GM08714 (cell line): Measurements from ENCODE around the gene CYSTM1.

Experiments
- H3K4me3 ChIP-seq: fragments of 200-500 bp; sonication (Bioruptor generic); 2 replicates; pipeline ENCODE4 v1.5.1; 2014; ENCODE audit warnings: mild to moderate bottlenecking, low read length, inconsistent platforms
- ZNF274 ChIP-seq: IDR thresholded peaks from 2 replicates; pipeline ENCODE4 v1.6.1; 2012; ENCODE audit warnings: mild to moderate bottlenecking, low read depth, low read length

The CYSTM1 gene, protein sequence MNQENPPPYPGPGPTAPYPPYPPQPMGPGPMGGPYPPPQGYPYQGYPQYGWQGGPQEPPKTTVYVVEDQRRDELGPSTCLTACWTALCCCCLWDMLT

DNA sequence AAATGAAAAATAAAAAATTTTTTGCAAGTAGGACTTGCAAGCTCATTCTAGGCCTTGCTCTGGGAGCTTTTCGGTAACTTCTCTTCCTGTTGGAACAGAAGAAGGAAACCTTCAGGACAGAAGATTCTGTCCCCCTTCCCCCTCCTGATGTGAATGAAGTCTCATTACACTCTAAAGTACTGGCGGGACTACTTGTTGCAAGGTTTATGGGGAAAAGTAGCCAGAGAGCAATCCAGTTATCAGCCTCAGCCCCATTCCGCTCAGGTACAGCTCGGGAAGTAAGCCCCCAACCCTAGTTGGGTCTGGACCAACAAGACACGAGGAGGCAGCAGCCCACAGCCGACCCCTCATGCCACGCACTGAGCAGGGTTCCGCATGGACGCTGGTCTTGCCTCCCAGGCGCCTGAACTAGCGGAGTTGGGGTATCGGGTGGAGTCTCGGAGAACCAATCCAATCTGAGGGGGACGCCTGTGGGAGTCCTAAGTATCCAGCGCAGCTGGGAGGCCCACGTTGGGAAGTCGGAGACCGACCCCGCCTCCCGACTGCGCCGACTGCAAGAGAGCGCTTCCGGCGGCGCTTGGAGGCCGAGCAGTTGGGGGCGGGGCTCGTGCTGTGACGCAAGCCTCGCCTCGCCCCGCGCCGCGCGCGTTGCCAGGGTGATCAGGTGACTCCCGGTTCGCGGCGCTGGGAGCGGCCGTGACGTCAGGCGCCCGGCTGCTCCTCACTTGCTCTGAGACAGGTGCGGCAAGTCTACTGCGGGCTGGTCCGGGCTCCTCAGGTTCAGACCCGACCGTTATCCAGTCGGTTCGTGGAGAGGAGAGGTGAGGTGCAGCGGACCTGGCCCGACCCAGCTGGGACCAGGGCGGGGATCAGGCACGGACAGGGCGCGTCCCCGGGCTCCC, at the start of gene CYSTM1:
Gene CYSTM1 (plus strand): TSS at position 724 of the 902 bp plus-strand sequence. CDS start 19,278 bp downstream, outside the sequence.
- peak within 1 kb of the TSS; percentile 75 for H3K4me3 ChIP-seq
- no peak for TF ChIP-seq ZNF274

DNA sequence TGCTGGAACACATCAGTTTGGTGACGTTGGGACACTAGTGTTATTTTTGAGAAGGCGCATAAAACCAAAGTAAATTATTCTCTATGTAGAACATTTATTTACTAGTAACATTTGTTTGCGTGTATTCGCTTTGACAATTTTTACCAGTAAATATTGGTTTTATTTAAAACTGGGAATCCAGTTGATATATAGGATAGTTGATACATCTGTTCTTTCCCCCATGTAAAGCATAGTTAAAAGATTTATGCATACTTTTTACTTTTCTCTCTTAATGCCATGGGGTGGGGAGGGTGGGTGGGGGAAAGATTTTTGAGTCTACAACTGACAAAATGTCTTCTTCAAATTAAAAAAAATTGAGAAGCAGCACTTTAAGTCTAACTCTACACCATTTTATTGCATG, 49.4 kb upstream of the CYSTM1 start, which contains the start of gene IGIP:
Gene IGIP (plus strand): TSS at position 301 of the 400 bp plus-strand sequence. CDS start 2,540 bp downstream, outside the sequence.
- TF ChIP-seq ZNF274 = no peak
- H3K4me3 ChIP-seq = no peak within 1 kb of the TSS

DNA sequence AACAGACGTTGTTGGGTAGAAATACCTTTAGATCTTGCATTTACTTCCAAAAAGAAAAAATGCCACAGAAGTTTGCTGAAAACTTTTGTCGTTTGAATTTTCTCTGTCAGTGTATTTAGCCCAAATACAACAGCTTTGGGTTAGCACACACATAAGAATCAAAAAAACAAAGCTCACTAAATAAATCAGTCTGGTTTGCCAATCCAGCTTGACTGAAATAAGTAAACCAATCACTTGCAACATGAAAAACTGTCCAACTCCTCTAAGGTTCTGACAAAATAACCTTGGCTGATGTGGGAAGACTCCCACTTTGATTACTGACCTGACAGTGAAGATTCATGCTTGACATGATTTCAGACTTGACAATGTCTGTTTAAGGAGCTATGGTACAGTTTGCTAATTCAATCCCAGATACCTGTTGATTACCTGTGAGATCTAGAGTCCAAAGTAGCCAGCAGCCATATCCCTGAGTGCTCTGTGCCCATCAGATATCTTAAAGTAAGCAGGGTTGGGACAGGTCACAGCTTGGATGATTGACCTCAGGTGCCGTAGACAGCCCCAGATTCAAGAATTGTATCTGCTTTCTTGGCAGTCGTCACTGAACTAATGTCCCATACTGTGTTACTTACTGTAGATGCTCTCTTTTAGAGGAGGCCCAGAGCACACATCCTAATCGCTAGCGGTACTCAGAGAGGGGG, 48.5 kb upstream of the CYSTM1 start:
- no peak for TF ChIP-seq ZNF274

DNA sequence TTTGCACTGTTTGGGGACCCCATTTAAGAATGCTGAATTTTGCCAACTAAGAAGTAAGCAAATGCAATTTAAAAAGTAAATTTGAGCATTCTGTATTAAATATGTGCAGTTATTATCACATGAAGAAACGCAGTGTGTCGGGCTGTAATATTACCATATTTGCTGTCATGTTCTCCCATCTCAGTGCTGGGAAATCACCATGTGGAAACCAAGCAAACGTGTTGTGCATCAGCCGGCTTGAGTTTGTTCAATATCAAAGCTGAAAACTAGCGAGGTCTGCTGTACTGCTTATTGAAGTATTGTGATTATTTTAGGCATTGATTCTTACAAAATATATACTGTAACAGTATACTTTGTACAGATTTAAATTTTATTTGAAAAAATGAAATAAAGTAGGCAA, 46.6 kb upstream of the CYSTM1 start:
- no peak for TF ChIP-seq ZNF274

More for the DNA sequence above, 48.5 kb upstream of the CYSTM1 start:
- no peak overlapping the region for H3K4me3 ChIP-seq

DNA sequence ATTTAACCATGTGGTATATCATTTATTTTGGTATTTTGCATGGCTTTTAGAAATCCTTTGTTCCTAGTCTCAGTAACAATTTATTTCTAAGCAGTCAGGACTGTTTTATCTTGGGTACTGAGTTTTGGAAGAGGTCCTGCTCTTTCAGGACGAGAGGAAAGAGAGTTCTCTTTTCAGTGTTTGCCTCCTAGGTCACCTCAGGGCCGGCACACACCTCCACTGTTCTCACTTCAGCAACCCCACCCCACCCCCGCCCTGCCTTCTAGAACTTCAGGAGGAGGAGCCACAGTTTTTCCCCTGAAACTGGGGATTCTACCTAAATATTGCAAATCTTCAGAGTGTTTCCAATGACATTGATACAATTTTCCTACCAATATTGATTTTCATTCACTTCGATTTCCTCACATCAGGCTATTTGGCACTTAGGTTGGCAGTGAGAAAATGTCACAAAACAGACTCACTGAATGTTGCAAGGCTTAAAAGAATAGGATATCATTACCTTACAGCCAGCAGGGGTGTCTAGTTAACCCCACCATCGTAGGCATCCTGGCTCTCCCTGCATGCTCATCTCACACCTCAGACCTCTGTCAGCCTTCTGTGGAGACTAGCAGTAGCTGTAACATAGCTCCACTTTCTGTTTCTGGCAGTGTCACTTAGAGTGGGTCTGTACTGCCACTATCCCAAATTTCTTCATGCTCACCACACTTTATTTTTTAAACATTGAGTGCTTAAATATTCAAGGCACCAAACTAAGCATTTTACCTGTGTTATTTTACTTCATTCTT, 43.8 kb upstream of the CYSTM1 start:
- no peak for TF ChIP-seq ZNF274
- no peak overlapping the region for H3K4me3 ChIP-seq

More for the DNA sequence above, 46.6 kb upstream of the CYSTM1 start:
- no peak overlapping the region for H3K4me3 ChIP-seq

DNA sequence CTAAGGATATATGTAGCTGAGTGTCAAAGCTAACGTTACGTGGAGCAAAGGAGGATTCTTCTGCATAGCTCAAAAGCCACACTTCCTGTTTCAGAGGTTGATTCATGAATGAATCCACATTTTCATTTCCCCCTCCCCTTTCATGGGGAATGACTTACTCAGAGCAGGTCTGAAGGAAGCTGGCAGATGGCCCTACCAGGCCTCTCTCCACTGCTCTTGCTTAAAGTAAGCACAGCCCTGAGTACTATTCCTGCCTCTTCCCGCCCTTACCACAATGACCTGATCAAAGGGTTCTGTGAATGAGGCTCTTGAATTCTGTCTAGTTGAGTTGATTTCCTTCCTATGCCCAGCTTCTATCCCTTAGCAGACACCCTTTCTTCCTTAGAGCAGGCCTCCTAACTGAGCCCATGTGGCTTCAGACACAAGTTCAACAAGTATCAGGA, 43.0 kb upstream of the CYSTM1 start:
- TF ChIP-seq ZNF274 = no peak
- no peak overlapping the region for H3K4me3 ChIP-seq

DNA sequence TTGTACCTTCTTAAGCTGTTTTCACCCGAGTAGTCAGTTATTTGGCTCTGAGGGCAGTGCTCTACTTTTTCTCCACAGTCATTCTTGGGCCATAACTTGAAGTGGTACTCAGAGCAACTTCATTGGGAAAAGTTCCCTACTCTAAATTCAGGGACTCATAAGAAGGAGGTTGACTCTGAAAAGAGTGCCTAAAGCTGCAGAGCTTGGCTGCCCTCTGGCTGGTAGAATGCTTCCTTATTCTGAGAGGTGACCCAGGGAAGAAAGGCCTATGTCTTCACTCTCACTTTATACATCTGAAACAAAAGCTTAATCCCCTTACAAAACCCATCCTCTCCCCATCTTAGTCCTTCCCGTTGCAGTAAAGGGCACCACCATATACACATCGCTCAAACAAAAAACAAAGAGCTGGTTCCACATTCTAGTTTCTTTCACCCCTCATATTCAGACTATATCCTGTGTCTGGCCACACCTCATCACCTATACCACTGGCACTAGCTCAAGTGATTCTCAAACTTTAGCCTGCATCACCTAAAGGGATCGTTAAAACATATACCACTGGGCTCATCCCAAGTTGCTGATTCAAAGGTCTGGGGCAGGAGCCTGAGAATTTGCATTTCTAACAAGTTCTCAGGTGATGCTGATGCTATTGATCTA, 41.3 kb upstream of the CYSTM1 start:
- no peak overlapping the region for H3K4me3 ChIP-seq
- no peak for TF ChIP-seq ZNF274

DNA sequence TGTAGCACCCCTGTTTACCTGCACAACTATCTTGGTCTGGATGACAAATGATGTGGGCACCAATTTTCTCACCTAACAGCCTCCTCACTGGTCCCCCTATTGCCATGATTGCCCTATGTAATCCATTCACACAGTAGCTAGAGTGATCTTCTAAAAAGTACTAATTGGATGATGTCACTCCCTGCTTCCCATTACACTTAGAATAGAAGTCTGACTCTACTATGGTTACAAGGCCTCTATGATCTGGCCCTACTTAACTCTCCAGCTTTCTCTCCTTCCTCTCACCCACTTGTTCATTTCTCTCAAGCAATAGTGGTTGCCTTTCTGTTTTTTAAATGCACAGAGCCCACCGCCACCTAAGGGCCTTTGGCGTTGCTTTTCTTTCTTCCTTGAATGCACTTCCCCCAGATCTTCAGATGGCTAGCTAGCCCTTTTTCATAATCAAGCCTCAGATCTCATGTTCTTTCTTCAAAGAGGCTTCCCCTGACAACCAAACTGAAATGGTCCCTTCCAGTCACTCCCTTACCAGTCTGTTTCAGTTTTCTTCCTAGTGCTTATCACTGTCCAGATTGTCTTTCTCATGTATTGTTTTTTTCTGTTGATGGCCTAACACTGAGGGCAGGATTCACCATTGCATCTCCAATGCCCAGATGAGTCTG, 40.6 kb upstream of the CYSTM1 start:
- H3K4me3 ChIP-seq = no peak overlapping the region
- TF ChIP-seq ZNF274 = no peak

DNA sequence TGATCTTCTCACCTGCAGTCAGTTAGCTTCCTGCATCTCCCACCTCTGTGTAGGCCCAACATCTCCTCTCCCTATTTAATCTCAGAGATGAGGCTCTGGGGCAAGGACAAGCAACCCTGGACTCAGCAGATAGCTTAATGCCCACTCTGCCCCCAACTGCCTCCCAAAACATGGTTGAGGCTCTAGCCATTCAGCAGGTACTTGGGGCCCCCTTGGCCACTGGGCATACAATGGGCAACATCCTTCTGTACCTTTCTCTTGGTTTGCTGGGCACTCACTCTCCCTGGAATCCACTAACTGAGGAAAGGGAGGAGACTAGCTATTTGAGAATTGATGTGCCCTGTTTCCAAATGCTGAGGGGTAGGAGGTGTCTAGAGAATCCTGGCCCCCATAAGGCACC, 39.9 kb upstream of the CYSTM1 start:
- TF ChIP-seq ZNF274 = no peak

DNA sequence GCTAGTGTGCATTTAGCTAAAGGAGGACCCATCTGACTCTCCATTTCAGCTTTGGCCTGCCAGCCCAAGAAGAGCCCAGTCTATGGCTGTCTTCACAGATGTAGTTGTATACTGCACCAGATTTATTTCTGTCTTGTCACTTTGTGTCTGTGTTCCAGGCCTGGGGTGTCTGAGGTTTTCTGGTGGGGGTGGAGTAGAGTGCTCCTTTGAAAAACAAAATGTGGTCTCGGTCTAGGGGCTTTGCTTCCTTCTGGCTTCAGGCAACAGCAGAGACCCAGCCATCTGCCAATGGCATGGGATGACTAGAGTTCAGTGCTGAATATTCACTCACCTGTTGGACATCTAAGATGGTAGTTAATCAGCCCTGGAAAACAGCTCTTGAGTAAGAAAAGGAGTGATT, 38.4 kb upstream of the CYSTM1 start:
- H3K4me3 ChIP-seq = no peak overlapping the region
- TF ChIP-seq ZNF274 = no peak

More for the DNA sequence above, 39.9 kb upstream of the CYSTM1 start:
- no peak overlapping the region for H3K4me3 ChIP-seq

DNA sequence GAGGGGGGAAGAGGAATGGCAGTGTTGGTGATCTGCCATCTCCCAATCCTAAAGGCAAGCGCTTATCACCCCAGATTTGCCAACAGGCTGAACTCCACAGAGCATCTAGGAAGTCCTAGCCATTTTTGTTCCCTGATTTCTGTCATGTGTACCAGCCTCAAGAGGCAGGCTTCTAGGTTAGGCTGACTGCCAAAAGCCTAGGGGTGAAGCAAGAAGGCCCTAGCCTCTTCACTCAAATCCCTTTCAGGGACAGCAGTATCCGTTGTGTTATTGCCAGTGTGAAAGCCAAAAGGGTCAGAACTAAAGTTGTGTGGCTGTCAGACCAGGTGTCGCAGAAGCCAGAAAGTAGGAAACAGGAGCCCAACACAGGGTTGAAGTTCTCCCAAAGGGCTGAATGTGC, 34.6 kb upstream of the CYSTM1 start:
- no peak overlapping the region for H3K4me3 ChIP-seq
- no peak for TF ChIP-seq ZNF274

DNA sequence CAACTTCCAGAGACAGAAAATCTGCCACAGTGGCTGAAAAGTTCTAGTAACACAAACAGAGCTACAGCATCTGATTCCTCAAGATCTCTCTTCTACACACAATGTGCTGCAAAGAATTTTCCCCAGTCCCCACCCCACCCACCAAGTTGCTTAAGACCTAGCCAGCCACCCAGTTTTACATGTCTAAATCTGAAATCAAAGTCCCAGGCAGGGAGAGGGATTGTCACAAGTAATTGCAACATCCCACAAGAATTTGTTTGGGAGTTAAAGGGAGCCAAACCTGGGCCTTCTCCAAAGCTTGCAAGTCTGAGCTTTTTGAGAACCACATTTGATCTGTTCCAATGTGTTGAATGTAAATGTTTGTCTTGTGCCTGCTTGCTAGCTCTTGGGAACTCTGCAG, 33.7 kb upstream of the CYSTM1 start:
- no peak for TF ChIP-seq ZNF274
- H3K4me3 ChIP-seq = no peak overlapping the region

DNA sequence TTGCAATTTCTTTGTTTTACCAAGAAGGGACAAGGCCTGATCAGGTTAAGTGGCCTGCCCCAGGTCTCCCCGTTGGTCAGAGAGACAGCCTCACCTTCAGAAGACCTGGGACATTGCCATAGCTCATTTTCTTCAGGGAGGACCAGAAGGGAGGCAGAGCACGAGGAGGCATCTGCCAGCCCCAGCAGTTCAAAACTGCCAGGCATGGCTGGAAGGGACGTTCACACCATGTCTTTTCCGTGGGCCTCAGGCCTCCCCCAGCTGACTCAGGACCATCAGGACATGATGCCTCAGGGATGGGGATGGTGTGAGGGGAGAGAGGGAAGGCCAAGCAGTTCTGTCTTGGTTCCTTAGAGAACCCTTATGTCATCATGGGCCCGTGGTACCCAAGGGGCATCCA, 32.7 kb upstream of the CYSTM1 start:
- H3K4me3 ChIP-seq = no peak overlapping the region
- TF ChIP-seq ZNF274 = no peak
